Heart left ventricle (tissue), 16 donors: ENCODE data around the gene FBXL17. TPM values are rescaled to one million over a fixed set of nuclear protein-coding genes. Genes with fewer than 3 reads are reported as not detected.
"Not testable (repeated sequence)": the region's sequence is repeated elsewhere in the genome, so short reads cannot be mapped to it uniquely, and the experiment has no call there.

Experiments
- ATAC-seq, 4 donors: fragments of 200-7000 bp; cut with Tn5 transposase; one replicate each; pipeline ENCODE4 v1.9.1; 2020 to 2022; ENCODE audit warnings: moderate library complexity in 4 of 4, mild to moderate bottlenecking in 3 of 4, moderate number of reproducible peaks in 1 of 4
- DNase-seq, 5 donors: peaks; one replicate each; pipeline ENCODE4 v3.0.0-alpha.2; 2020
- H3K27ac ChIP-seq, 12 donors: fragments of 200-600 bp; sonication (generic) in 4 of 12; one replicate each; pipeline versions ENCODE4 v1.5.0 to v1.8.0; 2016 to 2022; ENCODE audit warnings: mild to moderate bottlenecking in 2 of 12
- H3K27me3 ChIP-seq, 9 donors: fragments of 200-600 bp; sonication (generic) in 2 of 9; one replicate each; pipeline versions ENCODE4 v1.5.1 to v1.8.0; 2016 to 2022; ENCODE audit warnings: mild to moderate bottlenecking in 3 of 9
- H3K36me3 ChIP-seq, 9 donors: fragments of 200-600 bp; sonication (generic) in 2 of 9; one replicate each; pipeline versions ENCODE4 v1.5.0 to v1.8.0; 2018 to 2022; ENCODE audit warnings: mild to moderate bottlenecking in 2 of 9
- H3K4me1 ChIP-seq, 12 donors: fragments of 200-600 bp; sonication (generic) in 4 of 12; one replicate each; pipeline versions ENCODE4 v1.5.0 to v1.8.0; 2016 to 2022; ENCODE audit warnings: mild to moderate bottlenecking in 3 of 12
- H3K4me3 ChIP-seq, 12 donors: fragments of 200-600 bp; sonication (generic) in 4 of 12; one replicate each; pipeline versions ENCODE4 v1.5.0 to v1.8.0; 2017 to 2022; ENCODE audit warnings: mild to moderate bottlenecking in 9 of 12, moderate library complexity in 4 of 12
- H3K9me3 ChIP-seq, 12 donors: fragments of 200-600 bp; sonication (generic) in 4 of 12; one replicate each; pipeline versions ENCODE4 v1.5.0 to v1.8.0; 2016 to 2022; ENCODE audit warnings: mild to moderate bottlenecking in 1 of 12
- CTCF ChIP-seq, 12 donors: fragments of 200-600 bp; sonication (generic) in 4 of 12; IDR thresholded peaks; one replicate each; pipeline versions ENCODE4 v1.5.0 to v1.8.0; 2018 to 2022; ENCODE audit warnings: antibody characterized with exemption in 12 of 12, mild to moderate bottlenecking in 5 of 12
- POLR2A ChIP-seq, 2 donors: fragments of 450-650 bp; IDR thresholded peaks; one replicate each; pipeline ENCODE4 v1.6.1; 2017; ENCODE audit warnings: antibody characterized with exemption in 2 of 2, mild to moderate bottlenecking in 2 of 2, moderate library complexity in 2 of 2
- WGBS, 4 donors: extraction: QIAGEN DNeasy Blood & Tissue Kit in 2 of 4; methylation state at CpG; one replicate each; pipeline versions ENCODE4 v1.1.5 to v1.1.7; 2013 to 2018; 5-methylcytosine and 5-hydroxymethylcytosine counted together
- intact Hi-C, 10 donors: fragments of 100-400 bp; cut with DNase I; formaldehyde crosslinking; loops; one replicate each; pipeline versions ENCODE4 v1.11.1 to v1.14.2; 2022
- polyA plus RNA-seq, 2 donors: library from polyadenylated mRNA; stranded (reverse); fragments of 200-250 nt; gene quantifications; one replicate each; pipeline ENCODE4 v1.2.3, GENCODE V29; 2013
- total RNA-seq, 9 donors: library from RNA; depleted of rRNA in 2 of 9; stranded (reverse); fragments of >200 nt in 2 of 9; fragmentation: NEBNext Ultra II Directional in 3 of 9; extraction: Animal tissue kit (Norgen Biotek cat#: 25700) in 3 of 9; gene quantifications; one replicate each; pipeline versions ENCODE4 v1.1.0 to v1.2.4, GENCODE V29; 2016 to 2023
- donor health status: ischemic (EF 13 %, LVEDD 7.1; RV severe dilation, severe dysfunction).
- donor health status: healthy with polysubstance abuse.
- donor health status: DM: no; HTN: yes; CAD: no.
- donor health status: DM: no; HTN: no; CAD: no.
- donor health status: ischemic (EF 25% LVEDD 6.9; RV normal size, moderate dysfunction).
- donor health status: ischemic (EF 25% LVEDD 5.7; RV mildly dilated, moderate dysfunction).
- donor health status: healthy.
- donor health status: DM: yes; HTN: yes; CAD: no.
- donor health status: ischemic (EF 35%, LVEDD 5.7; RV mildly dilated, moderate dysfunction).
- donor health status: nonischemic (EF 11% LVEDD 7.7; RV severe dilation, severe dysfunction).
- donor health status: DM: yes; HTN: yes; CAD: no.
- donor health status: PGD.
- donor health status: ischemic (EF 29% LVEDD 5.4; RV normal size, mild dysfunction).
- donor health status: nonischemic (EF 23%, LVEDD 6.1; RV moderate dilation, normal function).

The FBXL17 gene
- total and polyA plus RNA-seq, 11 donors: 10.2 to 39.4 (median 33.1) TPM

GRCh38 chr5:108415726-108416125, 33.8 kb upstream of the FBXL17 start:
- no peaks in the 10 kb centered on the region for H3K27me3 ChIP-seq
- ATAC-seq (no peak), DNase-seq (no peak)
- no peaks in the 10 kb centered on the region for H3K4me1 ChIP-seq
- H3K4me3 ChIP-seq: no peak overlapping the region
- no peaks in the 10 kb centered on the region for H3K36me3 ChIP-seq
- no peak for TF ChIP-seq CTCF (IDR thresholded peaks at IDR 0.05)
- TF ChIP-seq POLR2A (IDR thresholded peaks at IDR 0.05): no peak
- H3K9me3 ChIP-seq: no peaks in the 10 kb centered on the region
- intact Hi-C loops: no loop called here
- no peak overlapping the region for H3K27ac ChIP-seq

- no peaks in the 10 kb centered on the region for H3K4me1 ChIP-seq
- intact Hi-C loops: no loop called here
- no peak overlapping the region for H3K27ac ChIP-seq
- no peak for TF ChIP-seq CTCF (IDR thresholded peaks at IDR 0.05)
- no peak for TF ChIP-seq POLR2A (IDR thresholded peaks at IDR 0.05)
- ATAC-seq (no peak), DNase-seq (no peak)
- no peak overlapping the region for H3K4me3 ChIP-seq
- H3K9me3 ChIP-seq: peaks cover 0 to 6% (median 0%) of the 10 kb centered on the region in 12 donors
- H3K36me3 ChIP-seq: no peaks in the 10 kb centered on the region
- no peaks in the 10 kb centered on the region for H3K27me3 ChIP-seq
- 55 to 67% (median 57%) methylated on average over 2 of the region's 2 CpGs for WGBS, 4 donors
These were observed 27.9 kb upstream of the FBXL17 start for GRCh38 chr5:108409786-108410185.

- WGBS, 4 donors: 94 to 97% (median 95%) methylated on average over 3 of the region's 3 CpGs
- H3K27ac ChIP-seq, DNase-seq, H3K4me3 ChIP-seq, ATAC-seq, H3K36me3 ChIP-seq, intact Hi-C loops, H3K4me1 ChIP-seq, H3K27me3 ChIP-seq: not testable (repeated sequence)
- peaks cover 0 to 14% (median 0%) of the 10 kb centered on the region in 12 donors for H3K9me3 ChIP-seq
These were observed 23.3 kb upstream of the FBXL17 start for GRCh38 chr5:108405201-108405600.

GRCh38 chr5:108398964-108399363, 17.1 kb upstream of the FBXL17 start:
- TF ChIP-seq CTCF (IDR thresholded peaks at IDR 0.05): no peak
- no peak for TF ChIP-seq POLR2A (IDR thresholded peaks at IDR 0.05)
- H3K27ac ChIP-seq: no peak overlapping the region
- H3K36me3 ChIP-seq: no peaks in the 10 kb centered on the region
- ATAC-seq (no peak), DNase-seq (no peak)
- no peak overlapping the region for H3K4me3 ChIP-seq
- peaks cover 0 to 4% (median 0%) of the 10 kb centered on the region in 12 donors for H3K9me3 ChIP-seq
- no peaks in the 10 kb centered on the region for H3K4me1 ChIP-seq
- intact Hi-C loops: no loop called here
- H3K27me3 ChIP-seq: peaks cover 0 to 8% (median 0%) of the 10 kb centered on the region in 9 donors
- 66 to 76% (median 71%) methylated on average over 5 to 6 of the region's 6 CpGs for WGBS, 4 donors

- H3K4me3 ChIP-seq, ATAC-seq, H3K27me3 ChIP-seq, H3K4me1 ChIP-seq, intact Hi-C loops, H3K36me3 ChIP-seq, H3K9me3 ChIP-seq, DNase-seq, H3K27ac ChIP-seq: not testable (repeated sequence)
- 82 to 91% (median 90%) methylated on average over 5 of the region's 5 CpGs for WGBS, 4 donors
These were observed 14.9 kb upstream of the FBXL17 start for GRCh38 chr5:108396837-108397236.
